ENCODE data around the gene POLR2B. TPM values are rescaled to one million over a fixed set of nuclear protein-coding genes. Genes with fewer than 3 reads are reported as not detected.
A peak's percentile ranks its signal among the peaks of the same experiment; 100 is the strongest.

Gene POLR2B
- total and polyA plus RNA-seq, 2 of the 8 experiments (the other 6 are each of a cell fraction or from before 2014, with no cell fraction given): 59.3 to 115 TPM

- H2BK120ac ChIP-seq (replicated peaks; ENCODE audit: low read depth, low read length): no peak overlapping the region
- H4K91ac ChIP-seq (replicated peaks; ENCODE audit: insufficient read length, low read length): no peak overlapping the region
- no peak overlapping the region for H2BK20ac ChIP-seq (ENCODE audit: low read length)
- H2AK5ac ChIP-seq (ENCODE audit: low read depth, low read length): no peak overlapping the region
- no peak overlapping the region for H3K4me3 ChIP-seq (ENCODE audit: extremely low read depth in 1 of 4, insufficient read depth in 2 of 4, low read depth in 3 of 4, low read length in 4 of 4)
- no peak overlapping the region for H3K4ac ChIP-seq (replicated peaks; ENCODE audit: insufficient read length, low read depth, low read length)
- CTCF ChIA-PET (ENCODE audit: partially characterized antibody): interaction anchor here (0.8 to 5.6 kb wide), 3 partner anchors 98 to 123 kb away, joined by 3 to 87 read pairs (median 3); no protein-coding TSS in a partner anchor
- H3K36me3 ChIP-seq (ENCODE audit: control insufficient read depth in 2 of 4, insufficient read depth in 4 of 4, low read length in 3 of 4): no peaks in the 10 kb centered on the region
- H3K14ac ChIP-seq (ENCODE audit: insufficient read length): no peak overlapping the region
- no peak overlapping the region for H3K9ac ChIP-seq (replicated peaks in 1 of 4; ENCODE audit: extremely low read depth in 1 of 4, low read depth in 3 of 4, low read length in 3 of 4)
- no peak overlapping the region for H2BK5ac ChIP-seq (ENCODE audit: low read depth, low read length)
- no peak overlapping the region for H2BK12ac ChIP-seq (ENCODE audit: low read depth, low read length)
- no peaks in the 10 kb centered on the region for H3K27me3 ChIP-seq (replicated peaks in 1 of 4; ENCODE audit: control insufficient read depth in 3 of 4, extremely low read depth in 1 of 4, insufficient read depth in 3 of 4, low read length in 3 of 4)
- no peak overlapping the region for H2AFZ ChIP-seq (ENCODE audit: low read length)
- H3K4me2 ChIP-seq (ENCODE audit: insufficient read depth in 1 of 2, low read depth in 2 of 2, low read length in 2 of 2): no peak overlapping the region
- no peak for TF ChIP-seq NRF1 (IDR thresholded peaks at IDR 0.05; ENCODE audit: low read depth, low read length)
- peak overlapping the region; percentile 84; the same call in 1 of the 2 replicates for H2BK15ac ChIP-seq (ENCODE audit: low read length)
- H3K18ac ChIP-seq (ENCODE audit: extremely low read depth, low read length): no peak overlapping the region
- H3K4me1 ChIP-seq (replicated peaks in 1 of 4; ENCODE audit: control insufficient read depth in 3 of 4, insufficient read depth in 4 of 4, low read length in 3 of 4): no peaks in the 10 kb centered on the region
- no peak for DNase-seq (ENCODE audit: low read depth in 1 of 2, low spot score in 2 of 2)
- no peaks in the 10 kb centered on the region for H4K20me1 ChIP-seq (replicated peaks in 1 of 2; ENCODE audit: control insufficient read depth in 1 of 2, insufficient read depth in 2 of 2, low read length in 2 of 2)
- no peaks in the 10 kb centered on the region for H3K23me2 ChIP-seq (ENCODE audit: low read depth, low read length)
- H3K23ac ChIP-seq (ENCODE audit: insufficient read length): no peak overlapping the region
- no peak overlapping the region for H3K56ac ChIP-seq (replicated peaks; ENCODE audit: insufficient read length, low read depth, low read length)
- no peaks in the 10 kb centered on the region for H3K79me2 ChIP-seq (ENCODE audit: control insufficient read depth in 1 of 2, insufficient read depth in 2 of 2, low read length in 2 of 2)
- no peak for FAIRE-seq
- POLR2A ChIA-PET (ENCODE audit: partially characterized antibody): interaction anchor here (0.6 kb wide), 1 partner anchor 108 kb away, joined by 4 read pairs; no protein-coding TSS in a partner anchor
- no peaks in the 10 kb centered on the region for H3K79me1 ChIP-seq (ENCODE audit: low read depth, low read length)
- WGBS, 2 experiments (ENCODE audit: extremely low coverage in 1 of 2, insufficient coverage in 1 of 2, insufficient read length in 1 of 2, insufficient replicate concordance in 2 of 2, low coverage in 1 of 2, low lambda C conversion rate in 2 of 2, missing lambda C conversion rate in 1 of 2): 82% methylated on average over 6 of the region's 6 CpGs; no CpG with 5 or more reads in 1 of the 2 experiments
- H4K8ac ChIP-seq (ENCODE audit: extremely low read depth, insufficient read depth, low read length): no peak overlapping the region; the same call in 1 of the 2 replicates
- H3K27ac ChIP-seq (ENCODE audit: low read depth, low read length): no peak overlapping the region
- no peak overlapping the region for H4K5ac ChIP-seq (ENCODE audit: insufficient read length, low read depth, low read length)
- H3K9me3 ChIP-seq (ENCODE audit: insufficient read depth in 2 of 2, low read depth in 1 of 2, low read length in 1 of 2): no peaks in the 10 kb centered on the region
These were observed 61.8 kb downstream of the POLR2B start for GRCh38 chr4:57040510-57040909.
